SK-N-SH treated with all-trans-retinoic acid at 6 μM for 48 hours (cell line): ENCODE measurements around the gene PDLIM4.

Experiments used
- ATAC-seq: fragments of 200-7000 bp; cut with Tn5 transposase; 3 replicates; pipeline ENCODE4 v1.9.1; 2020; ENCODE audit warnings: mild to moderate bottlenecking, moderate library complexity
- ARNTL ChIP-seq: fragments of 450-650 bp; formaldehyde crosslinking; IDR thresholded peaks from 2 replicates; pipeline ENCODE4 v1.5.0; 2020; ENCODE audit warnings: low read depth, mild to moderate bottlenecking, moderate library complexity, borderline replicate concordance
- BACH2 ChIP-seq: fragments of 250-450 bp; sonication (Bioruptor Pico); IDR thresholded peaks from 2 replicates; pipeline ENCODE4 v1.9.0; 2021; ENCODE audit warnings: mild to moderate bottlenecking, borderline replicate concordance
- CSDC2 ChIP-seq: fragments of 250-450 bp; sonication (Bioruptor Pico); IDR thresholded peaks from 2 replicates; pipeline ENCODE4 v1.5.0; 2020; ENCODE audit warnings: mild to moderate bottlenecking, moderate library complexity
- ESRRG ChIP-seq: fragments of 250-450 bp; sonication (Bioruptor Pico); IDR thresholded peaks from 2 replicates; pipeline ENCODE4 v1.6.1; 2021; ENCODE audit warnings: mild to moderate bottlenecking
- ISL1 ChIP-seq: fragments of 250-450 bp; sonication (Bioruptor Pico); IDR thresholded peaks from 2 replicates; pipeline ENCODE4 v2.1.2; 2022; ENCODE audit warnings: mild to moderate bottlenecking, moderate library complexity
- OSR1 ChIP-seq: fragments of 250-450 bp; sonication (Bioruptor Pico); IDR thresholded peaks from 2 replicates; pipeline ENCODE4 v1.8.0; 2022; ENCODE audit warnings: moderate library complexity, mild to moderate bottlenecking, inconsistent platforms
- PPARA ChIP-seq: fragments of 250-450 bp; sonication (Bioruptor Pico); IDR thresholded peaks from 2 replicates; pipeline ENCODE4 v1.5.0; 2020; ENCODE audit warnings: mild to moderate bottlenecking, borderline replicate concordance
- SNAI2 ChIP-seq: fragments of 250-450 bp; sonication (Bioruptor Pico); IDR thresholded peaks from 2 replicates; pipeline ENCODE4 v1.5.0; 2020; ENCODE audit warnings: mild to moderate bottlenecking, moderate library complexity
- TCF4 ChIP-seq: fragments of 250-450 bp; sonication (Bioruptor Pico); IDR thresholded peaks from 2 replicates; pipeline ENCODE4 v1.8.0; 2021; ENCODE audit warnings: mild to moderate bottlenecking, moderate library complexity, borderline replicate concordance
- TOX ChIP-seq: fragments of 250-450 bp; sonication (Bioruptor Pico); IDR thresholded peaks from 2 replicates; pipeline ENCODE4 v1.8.0; 2021; ENCODE audit warnings: mild to moderate bottlenecking, moderate library complexity, borderline replicate concordance
- TSHZ2 ChIP-seq: fragments of 250-450 bp; sonication (Bioruptor Pico); IDR thresholded peaks from 2 replicates; pipeline ENCODE4 v1.5.0; 2020; ENCODE audit warnings: mild to moderate bottlenecking, moderate library complexity
- ZC3H10 ChIP-seq: fragments of 250-450 bp; sonication (Bioruptor Pico); IDR thresholded peaks from 2 replicates; pipeline ENCODE4 v1.5.1; 2021; ENCODE audit warnings: mild to moderate bottlenecking, moderate library complexity
- ZFP3 ChIP-seq: fragments of 250-450 bp; sonication (Bioruptor Pico); IDR thresholded peaks from 2 replicates; pipeline ENCODE4 v1.5.0; 2020; ENCODE audit warnings: mild to moderate bottlenecking, moderate library complexity
- ZFP30 ChIP-seq: fragments of 450-650 bp; formaldehyde crosslinking; IDR thresholded peaks from 2 replicates; pipeline ENCODE4 v1.5.0; 2022; ENCODE audit warnings: mild to moderate bottlenecking, moderate library complexity
- ZNF70 ChIP-seq: fragments of 450-650 bp; formaldehyde crosslinking; IDR thresholded peaks from 2 replicates; pipeline ENCODE4 v1.5.0; 2020; ENCODE audit warnings: mild to moderate bottlenecking, moderate library complexity
- ZNF8 ChIP-seq: fragments of 450-650 bp; formaldehyde crosslinking; IDR thresholded peaks from 2 replicates; pipeline ENCODE4 v1.5.0; 2020; ENCODE audit warnings: mild to moderate bottlenecking, moderate library complexity
- TF ChIP-seq, protein P1 (sequence below): fragments of 250-450 bp; sonication (Bioruptor Pico); IDR thresholded peaks from 2 replicates; pipeline ENCODE4 v1.5.1; 2020; ENCODE audit warnings: low read depth, mild to moderate bottlenecking, moderate library complexity
- TF ChIP-seq, protein P2 (sequence below): fragments of 250-450 bp; sonication (Bioruptor Pico); IDR thresholded peaks from 2 replicates; pipeline ENCODE4 v1.8.0; 2020; ENCODE audit warnings: mild to moderate bottlenecking, moderate library complexity, borderline replicate concordance
- TF ChIP-seq, protein P3 (sequence below): fragments of 250-450 bp; sonication (Bioruptor Pico); IDR thresholded peaks from 2 replicates; pipeline ENCODE4 v1.8.0; 2021; ENCODE audit warnings: low read depth, mild to moderate bottlenecking, moderate library complexity, borderline replicate concordance

Gene PDLIM4

GRCh38 chr5:132239776-132240175 lies 17.7 kb upstream of the PDLIM4 start:
- ATAC-seq: no peak
- TF ChIP-seq ZFP30 (CRISPR knock-in tag) (no peak), TOX (CRISPR knock-in tag) (no peak), PPARA (CRISPR knock-in tag) (no peak), TCF4 (no peak), ZNF8 (no peak)
- TF ChIP-seq, protein P1, sequence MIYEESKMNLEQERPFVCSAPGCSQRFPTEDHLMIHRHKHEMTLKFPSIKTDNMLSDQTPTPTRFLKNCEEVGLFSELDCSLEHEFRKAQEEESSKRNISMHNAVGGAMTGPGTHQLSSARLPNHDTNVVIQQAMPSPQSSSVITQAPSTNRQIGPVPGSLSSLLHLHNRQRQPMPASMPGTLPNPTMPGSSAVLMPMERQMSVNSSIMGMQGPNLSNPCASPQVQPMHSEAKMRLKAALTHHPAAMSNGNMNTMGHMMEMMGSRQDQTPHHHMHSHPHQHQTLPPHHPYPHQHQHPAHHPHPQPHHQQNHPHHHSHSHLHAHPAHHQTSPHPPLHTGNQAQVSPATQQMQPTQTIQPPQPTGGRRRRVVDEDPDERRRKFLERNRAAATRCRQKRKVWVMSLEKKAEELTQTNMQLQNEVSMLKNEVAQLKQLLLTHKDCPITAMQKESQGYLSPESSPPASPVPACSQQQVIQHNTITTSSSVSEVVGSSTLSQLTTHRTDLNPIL (CRISPR knock-in tag): no peak

DNA sequence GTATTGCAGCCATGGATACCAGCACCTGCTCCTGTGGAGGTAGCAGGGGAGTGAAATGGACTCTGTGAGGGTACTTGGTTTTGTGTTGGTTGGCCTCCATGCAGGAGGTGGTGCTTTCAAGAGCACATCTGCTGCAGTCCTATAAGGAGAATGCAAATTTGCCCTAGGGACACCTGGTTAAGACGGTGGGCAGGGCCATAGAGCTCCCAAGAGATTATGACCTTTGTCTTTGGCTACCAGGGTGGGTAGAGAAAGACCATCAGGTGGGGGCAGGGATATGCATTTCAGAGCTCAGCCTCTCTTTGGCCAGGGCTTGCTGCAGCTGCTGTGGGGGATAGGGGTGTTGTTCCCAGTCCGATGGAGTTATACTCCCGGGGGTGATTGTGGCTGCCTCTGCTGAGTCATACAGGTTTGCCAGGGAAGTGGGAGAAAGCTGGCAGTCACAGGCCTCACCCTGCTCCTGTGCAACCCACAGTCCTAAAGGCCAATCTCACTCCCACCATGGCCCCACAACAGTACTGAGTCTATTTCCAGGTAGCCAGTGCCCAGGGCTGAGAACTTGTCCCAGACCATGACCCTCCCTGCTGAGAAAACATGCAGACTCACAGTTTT lies 14.0 kb upstream of the PDLIM4 start:
- TF ChIP-seq ARNTL (CRISPR knock-in tag) (no peak), ZC3H10 (CRISPR knock-in tag) (no peak), ZNF8 (no peak), ESRRG (no peak), ZNF70 (CRISPR knock-in tag) (no peak), SNAI2 (CRISPR knock-in tag) (no peak), TOX (CRISPR knock-in tag) (no peak), ZFP3 (CRISPR knock-in tag) (no peak), CSDC2 (CRISPR knock-in tag) (no peak), BACH2 (no peak), ZFP30 (CRISPR knock-in tag) (no peak)
- TF ChIP-seq, protein P1 (CRISPR knock-in tag): no peak
- TF ChIP-seq, protein P2, sequence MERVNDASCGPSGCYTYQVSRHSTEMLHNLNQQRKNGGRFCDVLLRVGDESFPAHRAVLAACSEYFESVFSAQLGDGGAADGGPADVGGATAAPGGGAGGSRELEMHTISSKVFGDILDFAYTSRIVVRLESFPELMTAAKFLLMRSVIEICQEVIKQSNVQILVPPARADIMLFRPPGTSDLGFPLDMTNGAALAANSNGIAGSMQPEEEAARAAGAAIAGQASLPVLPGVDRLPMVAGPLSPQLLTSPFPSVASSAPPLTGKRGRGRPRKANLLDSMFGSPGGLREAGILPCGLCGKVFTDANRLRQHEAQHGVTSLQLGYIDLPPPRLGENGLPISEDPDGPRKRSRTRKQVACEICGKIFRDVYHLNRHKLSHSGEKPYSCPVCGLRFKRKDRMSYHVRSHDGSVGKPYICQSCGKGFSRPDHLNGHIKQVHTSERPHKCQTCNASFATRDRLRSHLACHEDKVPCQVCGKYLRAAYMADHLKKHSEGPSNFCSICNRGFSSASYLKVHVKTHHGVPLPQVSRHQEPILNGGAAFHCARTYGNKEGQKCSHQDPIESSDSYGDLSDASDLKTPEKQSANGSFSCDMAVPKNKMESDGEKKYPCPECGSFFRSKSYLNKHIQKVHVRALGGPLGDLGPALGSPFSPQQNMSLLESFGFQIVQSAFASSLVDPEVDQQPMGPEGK (CRISPR knock-in tag): no peak
- no peak for ATAC-seq

DNA sequence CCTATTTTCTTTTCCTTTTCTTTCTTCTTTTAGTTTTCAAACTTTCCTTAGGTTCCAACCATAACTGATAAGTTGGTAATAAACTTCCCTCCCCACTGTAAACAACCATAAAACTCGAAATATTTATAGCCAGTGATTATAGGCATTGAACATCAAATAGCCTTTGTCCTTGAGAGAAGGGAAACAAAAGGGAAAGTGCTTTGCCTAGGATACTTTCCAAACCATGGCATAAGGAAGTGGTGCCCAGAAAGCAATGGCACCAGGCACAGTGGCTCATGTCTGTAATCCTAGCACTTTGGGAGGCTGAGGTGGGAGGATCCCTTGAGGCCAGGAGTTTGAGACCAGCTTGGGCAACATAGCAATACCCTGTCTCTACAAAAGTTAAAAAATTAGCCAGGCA lies 11.9 kb upstream of the PDLIM4 start:
- no peak for ATAC-seq
- TF ChIP-seq ZNF70 (CRISPR knock-in tag): no peak
- TF ChIP-seq ESRRG: no peak
- no peak for TF ChIP-seq TOX (CRISPR knock-in tag)
- TF ChIP-seq OSR1 (CRISPR knock-in tag): no peak
- TF ChIP-seq, protein P3, sequence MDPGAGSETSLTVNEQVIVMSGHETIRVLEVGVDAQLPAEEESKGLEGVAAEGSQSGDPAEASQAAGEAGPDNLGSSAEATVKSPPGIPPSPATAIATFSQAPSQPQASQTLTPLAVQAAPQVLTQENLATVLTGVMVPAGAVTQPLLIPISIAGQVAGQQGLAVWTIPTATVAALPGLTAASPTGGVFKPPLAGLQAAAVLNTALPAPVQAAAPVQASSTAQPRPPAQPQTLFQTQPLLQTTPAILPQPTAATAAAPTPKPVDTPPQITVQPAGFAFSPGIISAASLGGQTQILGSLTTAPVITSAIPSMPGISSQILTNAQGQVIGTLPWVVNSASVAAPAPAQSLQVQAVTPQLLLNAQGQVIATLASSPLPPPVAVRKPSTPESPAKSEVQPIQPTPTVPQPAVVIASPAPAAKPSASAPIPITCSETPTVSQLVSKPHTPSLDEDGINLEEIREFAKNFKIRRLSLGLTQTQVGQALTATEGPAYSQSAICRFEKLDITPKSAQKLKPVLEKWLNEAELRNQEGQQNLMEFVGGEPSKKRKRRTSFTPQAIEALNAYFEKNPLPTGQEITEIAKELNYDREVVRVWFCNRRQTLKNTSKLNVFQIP (CRISPR knock-in tag): no peak
- no peak for TF ChIP-seq ISL1
- TF ChIP-seq, protein P1 (CRISPR knock-in tag): no peak
- TF ChIP-seq ZNF8: no peak
- TF ChIP-seq TSHZ2 (CRISPR knock-in tag): no peak
- TF ChIP-seq, all 23 proteins: peak for 0
